ENCODE results near the gene DGKB.

DNA sequence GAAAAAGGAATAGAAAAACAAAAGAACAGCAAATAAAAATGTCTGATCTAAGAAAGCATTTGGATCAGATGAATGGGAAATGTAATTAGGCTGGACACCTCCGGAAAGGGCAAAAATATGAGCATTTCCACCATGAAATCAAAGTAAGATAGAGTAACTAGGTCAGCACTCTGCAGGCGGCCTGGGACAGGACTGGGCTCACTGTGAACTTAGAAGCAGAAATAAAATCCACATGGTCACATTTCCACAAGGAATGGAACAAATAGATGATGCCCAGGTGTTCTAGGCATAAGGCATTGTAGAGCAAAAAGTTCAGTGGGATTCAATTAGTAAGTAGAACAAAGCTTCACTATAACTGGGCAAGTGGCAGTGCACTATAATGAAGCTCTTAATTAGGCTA is 703.2 kb downstream of the DGKB start:
- no peak for TF ChIP-seq EZH2phosphoT487 (IDR thresholded peaks at IDR 0.05)
- TF ChIP-seq, protein P1, sequence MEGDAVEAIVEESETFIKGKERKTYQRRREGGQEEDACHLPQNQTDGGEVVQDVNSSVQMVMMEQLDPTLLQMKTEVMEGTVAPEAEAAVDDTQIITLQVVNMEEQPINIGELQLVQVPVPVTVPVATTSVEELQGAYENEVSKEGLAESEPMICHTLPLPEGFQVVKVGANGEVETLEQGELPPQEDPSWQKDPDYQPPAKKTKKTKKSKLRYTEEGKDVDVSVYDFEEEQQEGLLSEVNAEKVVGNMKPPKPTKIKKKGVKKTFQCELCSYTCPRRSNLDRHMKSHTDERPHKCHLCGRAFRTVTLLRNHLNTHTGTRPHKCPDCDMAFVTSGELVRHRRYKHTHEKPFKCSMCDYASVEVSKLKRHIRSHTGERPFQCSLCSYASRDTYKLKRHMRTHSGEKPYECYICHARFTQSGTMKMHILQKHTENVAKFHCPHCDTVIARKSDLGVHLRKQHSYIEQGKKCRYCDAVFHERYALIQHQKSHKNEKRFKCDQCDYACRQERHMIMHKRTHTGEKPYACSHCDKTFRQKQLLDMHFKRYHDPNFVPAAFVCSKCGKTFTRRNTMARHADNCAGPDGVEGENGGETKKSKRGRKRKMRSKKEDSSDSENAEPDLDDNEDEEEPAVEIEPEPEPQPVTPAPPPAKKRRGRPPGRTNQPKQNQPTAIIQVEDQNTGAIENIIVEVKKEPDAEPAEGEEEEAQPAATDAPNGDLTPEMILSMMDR (IDR thresholded peaks at IDR 0.05) = no peak
